ENCODE results near the gene OTULIN. TPM values are rescaled to one million over a fixed set of nuclear protein-coding genes. Genes with fewer than 3 reads are reported as not detected.
A peak's percentile ranks its signal among the peaks of the same experiment; 100 is the strongest.

The OTULIN gene
- total and polyA plus RNA-seq, 2 donors (not counting 1 experiment from before 2014, with no cell fraction given), result 9.8 to 17.8 TPM

GRCh38 chr5:14663734-14664269, 716 bp upstream of the OTULIN start:
- TF ChIP-seq CTCF (conservative IDR thresholded peaks at IDR 0.05 in 1 of 2, IDR thresholded peaks at IDR 0.05 in 1 of 2; ENCODE audit: low read depth in 1 of 2, low read length in 2 of 2), result no peak
- no peak for TF ChIP-seq EZH2 (IDR thresholded peaks at IDR 0.05; ENCODE audit: low read length, missing control alignments)
- Histone ChIP-seq H3K9ac (ENCODE audit: insufficient read depth, low read length) (peak overlapping the region; percentile 88), H4K20me1 (ENCODE audit: control insufficient read depth, extremely low read depth, insufficient read depth, low read length) (no peaks in the 10 kb centered on the region), H3K4me2 (ENCODE audit: extremely low read depth, insufficient read depth, low read length) (peak overlapping the region; percentile 86), H3K27me3 (ENCODE audit: control insufficient read depth, insufficient read depth, low read length) (no peaks in the 10 kb centered on the region), H3K4me1 (ENCODE audit: control insufficient read depth, extremely low read depth, insufficient read depth, low read length) (peaks cover 12% of the 10 kb centered on the region), H3K4me3 (replicated peaks in 1 of 4; ENCODE audit: control extremely low read depth in 1 of 4, insufficient read depth in 1 of 4, low read depth in 3 of 4, low read length in 4 of 4) (peak overlapping the region; percentile 51 to 91 (median 82)), H3K79me2 (ENCODE audit: control insufficient read depth, insufficient read depth, low read length) (peaks cover 49% of the 10 kb centered on the region), H3K9me3 (ENCODE audit: control insufficient read depth, insufficient read depth, low read depth, low read length) (no peaks in the 10 kb centered on the region), H3K27ac (ENCODE audit: insufficient read depth, low read length) (peak overlapping the region; percentile 91), H3K36me3 (ENCODE audit: control insufficient read depth, insufficient read depth, low read length) (no peaks in the 10 kb centered on the region), H2AFZ (ENCODE audit: low read length) (peak overlapping the region; percentile 94)
- DNase-seq (ENCODE audit: low read depth in 2 of 2), result no peak

GRCh38 chr5:14665101-14665822, 744 bp downstream of the OTULIN start:
- Histone ChIP-seq H2AFZ (ENCODE audit: low read length) (peak overlapping the region; percentile 12), H3K36me3 (ENCODE audit: control insufficient read depth, insufficient read depth, low read length) (no peaks in the 10 kb centered on the region), H3K79me2 (ENCODE audit: control insufficient read depth, insufficient read depth, low read length) (peaks cover 61% of the 10 kb centered on the region), H3K4me3 (replicated peaks in 1 of 4; ENCODE audit: control extremely low read depth in 1 of 4, insufficient read depth in 1 of 4, low read depth in 3 of 4, low read length in 4 of 4) (peak overlapping the region; percentile 51 to 91 (median 82)), H3K27me3 (ENCODE audit: control insufficient read depth, insufficient read depth, low read length) (no peaks in the 10 kb centered on the region), H3K27ac (ENCODE audit: insufficient read depth, low read length) (peak overlapping the region; percentile 91), H3K9me3 (ENCODE audit: control insufficient read depth, insufficient read depth, low read depth, low read length) (no peaks in the 10 kb centered on the region), H3K9ac (ENCODE audit: insufficient read depth, low read length) (peak overlapping the region; percentile 88), H3K4me1 (ENCODE audit: control insufficient read depth, extremely low read depth, insufficient read depth, low read length) (peaks cover 12% of the 10 kb centered on the region), H3K4me2 (ENCODE audit: extremely low read depth, insufficient read depth, low read length) (peak overlapping the region; percentile 75), H4K20me1 (ENCODE audit: control insufficient read depth, extremely low read depth, insufficient read depth, low read length) (no peaks in the 10 kb centered on the region)
- DNase-seq (ENCODE audit: low read depth in 2 of 2), result peak in 1 of 2 donors; percentile 23
- TF ChIP-seq EZH2 (IDR thresholded peaks at IDR 0.05; ENCODE audit: low read length, missing control alignments), result no peak
- no peak for TF ChIP-seq CTCF (conservative IDR thresholded peaks at IDR 0.05 in 1 of 2, IDR thresholded peaks at IDR 0.05 in 1 of 2; ENCODE audit: low read depth in 1 of 2, low read length in 2 of 2)

- H3K9me3 ChIP-seq (ENCODE audit: control insufficient read depth, insufficient read depth, low read depth, low read length), result no peaks in the 10 kb centered on the region
- H3K27me3 ChIP-seq (ENCODE audit: control insufficient read depth, insufficient read depth, low read length), result no peaks in the 10 kb centered on the region
- no peak for TF ChIP-seq CTCF (conservative IDR thresholded peaks at IDR 0.05 in 1 of 2, IDR thresholded peaks at IDR 0.05 in 1 of 2; ENCODE audit: low read depth in 1 of 2, low read length in 2 of 2)
- H2AFZ ChIP-seq (ENCODE audit: low read length), result no peak overlapping the region
- peaks cover 5% of the 10 kb centered on the region for H3K4me1 ChIP-seq (ENCODE audit: control insufficient read depth, extremely low read depth, insufficient read depth, low read length)
- H4K20me1 ChIP-seq (ENCODE audit: control insufficient read depth, extremely low read depth, insufficient read depth, low read length), result no peaks in the 10 kb centered on the region
- H3K27ac ChIP-seq (ENCODE audit: insufficient read depth, low read length), result no peak overlapping the region
- H3K79me2 ChIP-seq (ENCODE audit: control insufficient read depth, insufficient read depth, low read length), result peaks cover 64% of the 10 kb centered on the region
- peak overlapping the region; percentile 75 for H3K4me2 ChIP-seq (ENCODE audit: extremely low read depth, insufficient read depth, low read length)
- no peaks in the 10 kb centered on the region for H3K36me3 ChIP-seq (ENCODE audit: control insufficient read depth, insufficient read depth, low read length)
- no peak overlapping the region for H3K9ac ChIP-seq (ENCODE audit: insufficient read depth, low read length)
- peak in 1 of 2 donors; percentile 31 for DNase-seq (ENCODE audit: low read depth in 2 of 2)
- H3K4me3 ChIP-seq (replicated peaks in 1 of 4; ENCODE audit: control extremely low read depth in 1 of 4, insufficient read depth in 1 of 4, low read depth in 3 of 4, low read length in 4 of 4), result peak overlapping the region; percentile 51 to 91 (median 82)
These were observed 1.4 kb downstream of the OTULIN start for GRCh38 chr5:14665949-14666348.

Data from fibroblast of lung (primary cell).